Neuronal stem cell (in vitro differentiated cells): ENCODE data around the gene RIPOR2.

ENCODE experiments used
- DNase-seq: peaks from one replicate; pipeline ENCODE4 v3.0.0-alpha.2; 2013; ENCODE audit warnings: low spot score
- H2AFZ ChIP-seq: one replicate; pipeline ENCODE4 v1.6.1; 2013; ENCODE audit warnings: mild to moderate bottlenecking, low read length, inconsistent platforms
- H2AK5ac ChIP-seq: 2 replicates; pipeline ENCODE4 v1.6.1; 2013; ENCODE audit warnings: low read depth, mild to moderate bottlenecking, inconsistent platforms, low read length, moderate library complexity, mixed read lengths
- H2BK120ac ChIP-seq: 2 replicates; pipeline ENCODE4 v1.6.1; 2013; ENCODE audit warnings: low read depth, mild to moderate bottlenecking, inconsistent platforms, low read length, moderate library complexity, mixed read lengths
- H2BK12ac ChIP-seq: one replicate; pipeline ENCODE4 v1.6.1; 2013; ENCODE audit warnings: low read length, inconsistent platforms
- H2BK15ac ChIP-seq: 2 replicates; pipeline ENCODE4 v1.6.1; 2013; ENCODE audit warnings: mild to moderate bottlenecking, low read length, inconsistent platforms, mixed read lengths
- H2BK5ac ChIP-seq: one replicate; pipeline ENCODE4 v1.6.1; 2013; ENCODE audit warnings: inconsistent platforms, mild to moderate bottlenecking, low read length, moderate library complexity
- H3K14ac ChIP-seq: one replicate; pipeline ENCODE4 v1.6.1; 2013; ENCODE audit warnings: low read length, inconsistent platforms
- H3K18ac ChIP-seq: 2 replicates; pipeline ENCODE4 v1.6.1; 2013; ENCODE audit warnings: low read length, inconsistent platforms
- H3K23ac ChIP-seq: 2 replicates; pipeline ENCODE4 v1.6.1; 2013; ENCODE audit warnings: low read depth, mild to moderate bottlenecking, mixed read lengths, low read length, inconsistent platforms; ENCODE audit not compliant: poor library complexity
- H3K27ac ChIP-seq: replicated peaks from 3 replicates; pipeline ENCODE4 v1.5.1; 2013; ENCODE audit warnings: low read length, inconsistent platforms
- H3K27me3 ChIP-seq, 3 experiments: 2 replicates each; pipeline ENCODE4 v1.6.1; 2013; ENCODE audit warnings: low read length in 3 of 3, mild to moderate bottlenecking in 2 of 3, inconsistent platforms in 1 of 3, low read depth in 1 of 3, mixed read lengths in 1 of 3, moderate library complexity in 1 of 3; ENCODE audit not compliant: control insufficient read depth in 3 of 3, insufficient read depth in 3 of 3
- H3K36me3 ChIP-seq, 2 donors: replicated peaks in 1 of 2; 2 replicates each; pipeline ENCODE4 v1.6.1; 2013; ENCODE audit warnings: low read length in 2 of 2; ENCODE audit not compliant: control insufficient read depth in 2 of 2, insufficient read depth in 2 of 2
- H3K4ac ChIP-seq: 2 replicates; pipeline ENCODE4 v1.6.1; 2013; ENCODE audit warnings: inconsistent platforms, mild to moderate bottlenecking, low read length, moderate library complexity
- H3K4me1 ChIP-seq, 2 donors: 1 replicate in 1 of 2; 2 replicates in 1 of 2; pipeline ENCODE4 v1.6.1; 2013; ENCODE audit warnings: low read length in 2 of 2, low read depth in 1 of 2; ENCODE audit not compliant: control insufficient read depth in 2 of 2, insufficient read depth in 1 of 2
- H3K4me2 ChIP-seq: one replicate; pipeline ENCODE4 v1.6.1; 2013; ENCODE audit warnings: mild to moderate bottlenecking, low read length, inconsistent platforms; ENCODE audit not compliant: insufficient read depth, poor library complexity, severe bottlenecking
- H3K4me3 ChIP-seq, 2 donors: 2 replicates each; pipeline ENCODE4 v1.5.1; 2013; ENCODE audit warnings: low read length in 2 of 2, mild to moderate bottlenecking in 2 of 2, inconsistent platforms in 1 of 2, moderate library complexity in 1 of 2
- H3K79me1 ChIP-seq: one replicate; pipeline ENCODE4 v1.6.1; 2013; ENCODE audit warnings: low read depth, mild to moderate bottlenecking, inconsistent platforms, low read length, moderate library complexity
- H3K9ac ChIP-seq: one replicate; pipeline ENCODE4 v1.6.1; 2013; ENCODE audit warnings: mild to moderate bottlenecking, low read depth, low read length, inconsistent platforms; ENCODE audit not compliant: poor library complexity
- H3K9me3 ChIP-seq, 2 donors: replicated peaks in 1 of 2; 2 replicates each; pipeline versions ENCODE3 to v1.6.1; 2013; ENCODE audit warnings: low read length in 2 of 2, mild to moderate bottlenecking in 2 of 2, inconsistent platforms in 1 of 2, low read depth in 1 of 2, mixed read lengths in 1 of 2, moderate library complexity in 1 of 2; ENCODE audit not compliant: control insufficient read depth in 2 of 2, insufficient read depth in 1 of 2
- H4K8ac ChIP-seq: one replicate; pipeline ENCODE4 v1.6.1; 2013; ENCODE audit warnings: low read depth, mild to moderate bottlenecking, inconsistent platforms, low read length, moderate library complexity
- H4K91ac ChIP-seq: one replicate; pipeline ENCODE4 v1.6.1; 2013; ENCODE audit warnings: low read length, low read depth, mild to moderate bottlenecking, inconsistent platforms; ENCODE audit not compliant: poor library complexity
- WGBS, 2 donors: extraction: QIAGEN DNeasy Blood & Tissue Kit; methylation state at CpG; one replicate each; pipeline ENCODE4 v1.1.7; 2013; ENCODE audit warnings: missing lambda C conversion rate in 2 of 2, mixed read lengths in 1 of 2; ENCODE audit not compliant: insufficient read length in 2 of 2, insufficient replicate concordance in 1 of 2; ENCODE audit errors: extremely low coverage in 2 of 2; 5-methylcytosine and 5-hydroxymethylcytosine counted together

The RIPOR2 gene

GRCh38 chr6:24818346-24818745 is 117.4 kb downstream of the RIPOR2 start:
- Histone ChIP-seq H2AK5ac (no peak overlapping the region), H3K14ac (no peak overlapping the region), H3K36me3 (peaks cover 0 to 5% of the 10 kb centered on the region in 2 donors), H2BK5ac (no peak overlapping the region), H3K27me3 (no peaks in the 10 kb centered on the region), H3K79me1 (no peaks in the 10 kb centered on the region), H3K18ac (no peak overlapping the region), H2BK12ac (no peak overlapping the region), H3K4me1 (no peaks in the 10 kb centered on the region), H3K9me3 (no peaks in the 10 kb centered on the region), H2BK15ac (no peak overlapping the region), H3K23ac (no peak overlapping the region), H3K27ac (no peak overlapping the region), H3K9ac (no peak overlapping the region), H3K4me3 (no peak overlapping the region), H4K8ac (no peak overlapping the region), H2BK120ac (no peak overlapping the region), H3K4me2 (no peak overlapping the region), H4K91ac (no peak overlapping the region), H2AFZ (no peak overlapping the region), H3K4ac (no peak overlapping the region)
- WGBS, 2 donors = no CpG with 5 or more reads among the region's 2 CpGs
- DNase-seq = no peak

- H3K14ac ChIP-seq = no peak overlapping the region
- H4K8ac ChIP-seq = no peak overlapping the region
- peaks cover 0 to 27% of the 10 kb centered on the region in 2 donors for H3K36me3 ChIP-seq
- no peaks in the 10 kb centered on the region for H3K4me1 ChIP-seq
- H2BK5ac ChIP-seq = no peak overlapping the region
- no peaks in the 10 kb centered on the region for H3K27me3 ChIP-seq
- DNase-seq = no peak
- H3K23ac ChIP-seq = no peak overlapping the region
- WGBS, 2 donors = no CpG with 5 or more reads among the region's 3 CpGs
- no peak overlapping the region for H2AFZ ChIP-seq
- H3K4ac ChIP-seq = no peak overlapping the region
- no peak overlapping the region for H2AK5ac ChIP-seq
- no peak overlapping the region for H3K9ac ChIP-seq
- H3K9me3 ChIP-seq = no peaks in the 10 kb centered on the region
- H4K91ac ChIP-seq = no peak overlapping the region
- no peak overlapping the region for H2BK15ac ChIP-seq
- no peak overlapping the region for H2BK120ac ChIP-seq
- no peak overlapping the region for H3K4me3 ChIP-seq
- no peak overlapping the region for H3K27ac ChIP-seq
- no peak overlapping the region for H2BK12ac ChIP-seq
- H3K4me2 ChIP-seq = no peak overlapping the region
- no peaks in the 10 kb centered on the region for H3K79me1 ChIP-seq
- no peak overlapping the region for H3K18ac ChIP-seq
Observed at GRCh38 chr6:24809728-24810127, 126.0 kb downstream of the RIPOR2 start.

- no CpG with 5 or more reads among the region's 3 CpGs for WGBS, 2 donors
- Histone ChIP-seq H3K14ac (no peak overlapping the region), H3K36me3 (peaks cover 0 to 27% of the 10 kb centered on the region in 2 donors), H3K4ac (no peak overlapping the region), H2BK120ac (no peak overlapping the region), H2BK5ac (no peak overlapping the region), H4K8ac (no peak overlapping the region), H2AK5ac (no peak overlapping the region), H3K79me1 (no peaks in the 10 kb centered on the region), H3K4me2 (no peak overlapping the region), H3K9me3 (no peaks in the 10 kb centered on the region), H2BK12ac (no peak overlapping the region), H3K23ac (no peak overlapping the region), H4K91ac (no peak overlapping the region), H2BK15ac (no peak overlapping the region), H3K4me3 (no peak overlapping the region), H3K4me1 (no peaks in the 10 kb centered on the region), H2AFZ (no peak overlapping the region), H3K27me3 (no peaks in the 10 kb centered on the region), H3K9ac (no peak overlapping the region), H3K27ac (no peak overlapping the region), H3K18ac (no peak overlapping the region)
- DNase-seq = no peak
Observed at GRCh38 chr6:24807584-24807983, 128.2 kb downstream of the RIPOR2 start.

- no peak overlapping the region for H2BK120ac ChIP-seq
- no peaks in the 10 kb centered on the region for H3K27me3 ChIP-seq
- H3K4me3 ChIP-seq = no peak overlapping the region
- H3K18ac ChIP-seq = no peak overlapping the region
- no peak overlapping the region for H2BK5ac ChIP-seq
- H2AK5ac ChIP-seq = no peak overlapping the region
- no peak overlapping the region for H3K4me2 ChIP-seq
- no peak for DNase-seq
- H2BK15ac ChIP-seq = no peak overlapping the region
- H4K91ac ChIP-seq = no peak overlapping the region
- peaks cover 0 to 9% of the 10 kb centered on the region in 2 donors for H3K36me3 ChIP-seq
- no peak overlapping the region for H2AFZ ChIP-seq
- no peak overlapping the region for H3K27ac ChIP-seq
- WGBS, 2 donors = no CpG with 5 or more reads among the region's 8 CpGs
- H3K79me1 ChIP-seq = no peaks in the 10 kb centered on the region
- H3K14ac ChIP-seq = no peak overlapping the region
- H4K8ac ChIP-seq = no peak overlapping the region
- no peak overlapping the region for H2BK12ac ChIP-seq
- H3K9ac ChIP-seq = no peak overlapping the region
- no peaks in the 10 kb centered on the region for H3K9me3 ChIP-seq
- no peak overlapping the region for H3K23ac ChIP-seq
- peaks cover 0 to 11% of the 10 kb centered on the region in 2 donors for H3K4me1 ChIP-seq
- no peak overlapping the region for H3K4ac ChIP-seq
Observed at GRCh38 chr6:24802271-24803059, 133.3 kb downstream of the RIPOR2 start.
